Measurements from ENCODE around the gene RYR3.

The RYR3 gene

GRCh38 chr15:33467146-33467815 is 156.5 kb downstream of the RYR3 start:
- Histone ChIP-seq H3K27me3 (no peaks in the 10 kb centered on the region), H3K36me3 (no peaks in the 10 kb centered on the region), H3K27ac (no peak overlapping the region), H3K4me1 (ENCODE audit: control insufficient read depth in 1 of 2, insufficient read depth in 1 of 2, low read depth in 1 of 2, low read length in 1 of 2) (no peaks in the 10 kb centered on the region), H3K4me3 (ENCODE audit: low read depth in 1 of 2, low read length in 1 of 2) (no peak overlapping the region), H3K9me3 (no peaks in the 10 kb centered on the region)
- no peak for TF ChIP-seq CTCF (IDR thresholded peaks at IDR 0.05)

GRCh38 chr15:33467816-33468163 is 157.0 kb downstream of the RYR3 start:
- no peaks in the 10 kb centered on the region for H3K27me3 ChIP-seq
- no peaks in the 10 kb centered on the region for H3K4me1 ChIP-seq (ENCODE audit: control insufficient read depth in 1 of 2, insufficient read depth in 1 of 2, low read depth in 1 of 2, low read length in 1 of 2)
- H3K9me3 ChIP-seq, result no peaks in the 10 kb centered on the region

GRCh38 chr15:33468740-33469139 is 158.0 kb downstream of the RYR3 start:
- no peak overlapping the region for H3K4me3 ChIP-seq (ENCODE audit: low read depth in 1 of 2, low read length in 1 of 2)
- TF ChIP-seq CTCF (IDR thresholded peaks at IDR 0.05), result no peak
- H3K9me3 ChIP-seq, result no peaks in the 10 kb centered on the region

More at GRCh38 chr15:33467816-33468163, 157.0 kb downstream of the RYR3 start:
- H3K27ac ChIP-seq, result no peak overlapping the region
- no peak overlapping the region for H3K4me3 ChIP-seq (ENCODE audit: low read depth in 1 of 2, low read length in 1 of 2)
- H3K36me3 ChIP-seq, result no peaks in the 10 kb centered on the region
- no peak for TF ChIP-seq CTCF (IDR thresholded peaks at IDR 0.05)

GRCh38 chr15:33473005-33473404 is 162.2 kb downstream of the RYR3 start:
- Histone ChIP-seq H3K4me1 (ENCODE audit: control insufficient read depth in 1 of 2, insufficient read depth in 1 of 2, low read depth in 1 of 2, low read length in 1 of 2) (no peaks in the 10 kb centered on the region), H3K27ac (no peak overlapping the region), H3K27me3 (no peaks in the 10 kb centered on the region), H3K36me3 (no peaks in the 10 kb centered on the region), H3K4me3 (ENCODE audit: low read depth in 1 of 2, low read length in 1 of 2) (no peak overlapping the region), H3K9me3 (no peaks in the 10 kb centered on the region)
- no peak for TF ChIP-seq CTCF (IDR thresholded peaks at IDR 0.05)

More at GRCh38 chr15:33468740-33469139, 158.0 kb downstream of the RYR3 start:
- H3K36me3 ChIP-seq, result no peaks in the 10 kb centered on the region
- H3K27me3 ChIP-seq, result no peaks in the 10 kb centered on the region
- H3K27ac ChIP-seq, result no peak overlapping the region
- H3K4me1 ChIP-seq (ENCODE audit: control insufficient read depth in 1 of 2, insufficient read depth in 1 of 2, low read depth in 1 of 2, low read length in 1 of 2), result no peaks in the 10 kb centered on the region

- no peaks in the 10 kb centered on the region for H3K27me3 ChIP-seq
These were observed 162.9 kb downstream of the RYR3 start for GRCh38 chr15:33473714-33474113.

More at GRCh38 chr15:33473714-33474113, 162.9 kb downstream of the RYR3 start:
- H3K36me3 ChIP-seq, result no peaks in the 10 kb centered on the region
- no peaks in the 10 kb centered on the region for H3K9me3 ChIP-seq
- H3K4me1 ChIP-seq (ENCODE audit: control insufficient read depth in 1 of 2, insufficient read depth in 1 of 2, low read depth in 1 of 2, low read length in 1 of 2), result no peaks in the 10 kb centered on the region
- TF ChIP-seq CTCF (IDR thresholded peaks at IDR 0.05), result no peak
- H3K4me3 ChIP-seq (ENCODE audit: low read depth in 1 of 2, low read length in 1 of 2), result no peak overlapping the region
- no peak overlapping the region for H3K27ac ChIP-seq

Measured in neutrophil (primary cell).